ENCODE measurements around the gene FBF1.

The FBF1 gene

DNA sequence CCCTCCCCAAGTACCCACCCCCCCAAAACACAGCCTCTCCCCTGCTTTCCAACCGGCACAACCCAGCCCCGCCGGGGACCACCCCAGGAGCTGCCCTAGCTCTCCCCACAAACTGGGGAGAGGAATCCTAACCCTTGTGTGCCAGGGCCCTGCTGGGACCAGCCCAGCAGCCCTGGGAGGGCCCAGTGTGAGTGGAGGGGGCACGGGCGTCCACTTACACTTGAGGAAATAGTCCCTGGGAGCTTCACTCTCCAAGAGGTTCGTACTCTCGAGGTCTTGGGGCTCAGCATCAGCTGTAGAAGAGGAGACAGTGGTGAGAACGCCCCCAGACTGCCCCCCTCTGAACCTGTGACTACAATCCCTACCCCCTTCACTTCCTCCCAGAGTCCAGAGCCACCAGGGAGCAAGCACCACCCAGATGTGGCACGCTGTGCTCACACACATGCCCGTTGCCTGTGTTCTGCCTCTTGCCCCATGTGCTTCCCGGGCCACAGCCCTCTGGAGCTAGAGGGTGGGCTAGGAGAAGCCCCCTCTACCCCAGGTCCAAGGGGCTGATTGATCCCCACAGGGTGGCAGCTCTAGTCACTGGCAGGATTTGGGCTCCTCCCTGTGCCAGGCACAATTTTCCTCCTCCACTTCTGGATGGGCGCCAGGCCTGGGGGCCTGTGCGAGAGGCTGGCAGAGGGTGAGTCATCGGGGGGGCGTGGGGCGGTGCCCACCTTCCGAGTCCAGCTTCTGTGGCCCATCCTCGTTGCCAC is 65.5 kb downstream of the FBF1 start:
- TF ChIP-seq FOXP2 (optimal IDR thresholded peaks at IDR 0.05; ENCODE audit: borderline replicate concordance, extremely low read depth, extremely low read length, insufficient read depth) (no peak), POLR2AphosphoS5 (IDR thresholded peaks at IDR 0.05; ENCODE audit: low read depth, low read length) (no peak), SIN3A (IDR thresholded peaks at IDR 0.05; ENCODE audit: borderline replicate concordance, insufficient read depth, low read length) (no peak), TAF1 (IDR thresholded peaks at IDR 0.05; ENCODE audit: borderline replicate concordance, insufficient read depth, low read length) (no peak)
- TF ChIP-seq, protein P1, sequence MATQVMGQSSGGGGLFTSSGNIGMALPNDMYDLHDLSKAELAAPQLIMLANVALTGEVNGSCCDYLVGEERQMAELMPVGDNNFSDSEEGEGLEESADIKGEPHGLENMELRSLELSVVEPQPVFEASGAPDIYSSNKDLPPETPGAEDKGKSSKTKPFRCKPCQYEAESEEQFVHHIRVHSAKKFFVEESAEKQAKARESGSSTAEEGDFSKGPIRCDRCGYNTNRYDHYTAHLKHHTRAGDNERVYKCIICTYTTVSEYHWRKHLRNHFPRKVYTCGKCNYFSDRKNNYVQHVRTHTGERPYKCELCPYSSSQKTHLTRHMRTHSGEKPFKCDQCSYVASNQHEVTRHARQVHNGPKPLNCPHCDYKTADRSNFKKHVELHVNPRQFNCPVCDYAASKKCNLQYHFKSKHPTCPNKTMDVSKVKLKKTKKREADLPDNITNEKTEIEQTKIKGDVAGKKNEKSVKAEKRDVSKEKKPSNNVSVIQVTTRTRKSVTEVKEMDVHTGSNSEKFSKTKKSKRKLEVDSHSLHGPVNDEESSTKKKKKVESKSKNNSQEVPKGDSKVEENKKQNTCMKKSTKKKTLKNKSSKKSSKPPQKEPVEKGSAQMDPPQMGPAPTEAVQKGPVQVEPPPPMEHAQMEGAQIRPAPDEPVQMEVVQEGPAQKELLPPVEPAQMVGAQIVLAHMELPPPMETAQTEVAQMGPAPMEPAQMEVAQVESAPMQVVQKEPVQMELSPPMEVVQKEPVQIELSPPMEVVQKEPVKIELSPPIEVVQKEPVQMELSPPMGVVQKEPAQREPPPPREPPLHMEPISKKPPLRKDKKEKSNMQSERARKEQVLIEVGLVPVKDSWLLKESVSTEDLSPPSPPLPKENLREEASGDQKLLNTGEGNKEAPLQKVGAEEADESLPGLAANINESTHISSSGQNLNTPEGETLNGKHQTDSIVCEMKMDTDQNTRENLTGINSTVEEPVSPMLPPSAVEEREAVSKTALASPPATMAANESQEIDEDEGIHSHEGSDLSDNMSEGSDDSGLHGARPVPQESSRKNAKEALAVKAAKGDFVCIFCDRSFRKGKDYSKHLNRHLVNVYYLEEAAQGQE (IDR thresholded peaks at IDR 0.05; ENCODE audit: insufficient read depth in 1 of 2, low read depth in 2 of 2, low read length in 2 of 2), result no peak

DNA sequence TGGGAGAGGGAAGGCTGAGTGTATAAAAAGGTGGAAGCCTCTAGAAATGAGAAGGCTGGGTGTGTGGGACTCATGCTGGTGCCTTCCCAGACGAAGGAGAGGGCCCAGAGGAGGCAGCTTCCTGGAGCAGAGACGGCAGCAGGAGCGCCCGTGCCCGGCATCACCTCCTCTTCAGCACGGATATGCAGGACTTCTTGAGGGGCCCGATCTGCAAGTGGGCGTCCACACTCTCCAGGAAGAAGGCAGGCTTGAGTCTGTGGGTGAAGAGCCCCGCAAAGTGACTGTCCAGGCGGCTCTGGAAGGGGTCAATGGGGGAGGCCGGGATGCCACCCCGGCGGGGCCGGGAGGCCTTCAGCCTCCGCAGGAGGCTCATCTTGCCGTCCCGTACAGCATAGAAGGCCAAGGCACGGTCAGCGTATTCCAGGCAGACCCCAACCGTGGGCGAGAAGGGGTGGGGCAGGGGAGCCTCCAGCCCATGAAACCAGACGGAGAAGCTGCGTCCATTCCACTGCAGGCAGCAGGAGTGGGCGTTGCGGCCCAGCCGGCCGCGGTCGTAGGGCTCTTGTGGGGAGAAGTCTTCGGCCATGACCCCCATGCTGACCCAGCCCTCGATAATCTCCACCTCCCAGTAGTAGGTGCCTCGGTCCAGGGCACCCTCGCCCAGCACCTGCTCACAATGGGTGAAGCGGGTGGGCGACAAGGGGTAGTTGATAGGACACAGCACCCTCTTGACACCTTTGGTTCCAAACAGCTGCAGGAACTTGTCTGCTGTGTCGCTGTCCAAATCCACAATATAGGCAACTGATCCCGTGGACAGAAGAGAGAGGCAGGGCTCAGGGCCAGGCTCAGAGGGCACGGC is 66.3 kb downstream of the FBF1 start:
- TF ChIP-seq, protein P1 (IDR thresholded peaks at IDR 0.05; ENCODE audit: insufficient read depth in 1 of 2, low read depth in 2 of 2, low read length in 2 of 2), result peak; percentile 14 to 77; a peak in 2 of 4 replicates
- TF ChIP-seq FOXP2 (optimal IDR thresholded peaks at IDR 0.05; ENCODE audit: borderline replicate concordance, extremely low read depth, extremely low read length, insufficient read depth), result no peak

DNA sequence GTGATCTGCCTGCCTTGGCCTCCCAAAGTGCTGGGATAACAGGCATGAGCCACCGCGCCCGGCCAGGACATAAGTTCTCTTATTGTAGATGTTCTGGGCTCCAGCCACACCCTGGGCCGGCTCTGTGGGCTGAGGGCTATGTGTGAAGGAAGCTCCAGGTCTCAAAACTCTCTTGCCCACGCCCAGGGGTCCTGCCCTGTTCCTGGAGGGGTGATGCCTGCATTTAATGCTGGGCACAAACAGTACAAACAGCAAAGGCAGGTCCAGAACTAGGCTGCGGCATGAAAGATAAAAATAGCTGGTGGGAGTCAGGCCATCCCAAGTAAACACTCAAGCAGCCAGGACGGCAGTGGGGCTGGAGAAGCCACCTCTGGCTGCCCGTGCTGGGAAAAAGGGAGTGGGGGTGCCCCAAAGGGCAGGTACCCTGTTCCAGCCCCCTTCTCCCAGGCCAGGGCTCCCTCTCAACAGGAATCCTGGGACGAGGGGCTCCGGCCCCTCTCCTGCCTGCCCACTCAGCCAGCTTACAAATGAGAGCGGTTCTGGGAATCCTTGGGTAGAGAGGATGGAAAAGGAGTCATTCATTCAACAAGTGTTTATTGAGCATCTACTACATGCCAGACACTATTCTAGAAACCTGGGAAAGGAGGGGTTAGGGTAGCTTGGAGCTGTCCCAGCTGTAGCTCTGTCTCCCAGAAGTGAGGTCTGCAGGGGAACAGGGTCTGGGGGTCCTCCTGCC is 67.1 kb downstream of the FBF1 start:
- TF ChIP-seq SIN3A (IDR thresholded peaks at IDR 0.05; ENCODE audit: borderline replicate concordance, insufficient read depth, low read length) (no peak), FOXP2 (optimal IDR thresholded peaks at IDR 0.05; ENCODE audit: borderline replicate concordance, extremely low read depth, extremely low read length, insufficient read depth) (no peak), POLR2AphosphoS5 (IDR thresholded peaks at IDR 0.05; ENCODE audit: low read depth, low read length) (no peak), TAF1 (IDR thresholded peaks at IDR 0.05; ENCODE audit: borderline replicate concordance, insufficient read depth, low read length) (no peak)
- TF ChIP-seq, protein P1 (IDR thresholded peaks at IDR 0.05; ENCODE audit: insufficient read depth in 1 of 2, low read depth in 2 of 2, low read length in 2 of 2), result no peak

DNA sequence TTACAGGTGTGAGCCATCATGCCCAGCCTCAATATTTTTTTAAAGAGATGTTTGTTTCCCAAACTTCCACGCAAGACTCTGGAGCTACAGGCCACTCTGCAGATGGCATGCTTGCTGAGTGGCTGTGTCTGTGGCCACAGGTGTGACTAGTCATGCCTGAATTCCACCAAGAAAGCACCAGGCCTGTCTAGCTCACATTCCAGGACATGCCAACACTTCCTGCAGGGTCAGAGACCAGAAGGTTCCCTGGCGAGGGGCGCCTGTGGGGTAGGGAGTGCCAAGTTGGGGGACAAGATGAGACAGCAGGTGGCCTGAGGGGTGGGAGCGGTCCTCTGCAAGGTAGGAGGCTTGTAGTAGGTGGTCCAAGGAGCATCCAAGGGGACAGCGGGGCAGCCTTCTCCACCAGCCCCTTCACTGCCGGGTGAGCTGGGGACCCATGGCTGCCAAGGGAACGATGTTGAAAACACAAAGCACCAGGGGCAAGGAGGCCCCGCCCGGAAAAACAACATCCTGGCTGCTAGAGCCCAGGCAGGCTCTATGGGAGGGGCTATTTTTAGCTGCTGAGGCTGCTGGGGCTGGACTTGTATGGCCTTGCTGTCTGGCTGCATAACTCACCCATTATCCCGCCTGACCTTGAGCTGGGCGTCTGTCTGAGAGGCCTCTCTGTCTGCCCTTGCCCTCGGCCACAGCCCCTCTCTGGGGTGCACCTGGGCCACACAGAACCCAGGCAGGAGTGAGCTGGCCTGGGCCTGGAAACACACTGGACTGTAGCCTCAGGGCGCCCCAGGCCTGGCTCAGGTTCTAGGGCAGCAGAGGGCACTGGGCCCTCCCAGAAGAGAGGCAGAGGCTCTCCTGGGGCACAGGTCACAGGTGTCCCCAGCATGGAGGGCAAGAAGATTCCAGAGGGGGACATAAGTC is 68.1 kb downstream of the FBF1 start:
- no peak for TF ChIP-seq TAF1 (IDR thresholded peaks at IDR 0.05; ENCODE audit: borderline replicate concordance, insufficient read depth, low read length)
- TF ChIP-seq FOXP2 (optimal IDR thresholded peaks at IDR 0.05; ENCODE audit: borderline replicate concordance, extremely low read depth, extremely low read length, insufficient read depth), result peak; percentile 82
- TF ChIP-seq, protein P1 (IDR thresholded peaks at IDR 0.05; ENCODE audit: insufficient read depth in 1 of 2, low read depth in 2 of 2, low read length in 2 of 2), result 0 out of 4 replicates have a peak, but pooled peaks of 1 of the 2 experiments have one; percentile 25

Data from PFSK-1 (cell line).